CD4-positive, alpha-beta T cell (primary cell): ENCODE measurements around the gene COL7A1. TPM values are rescaled to one million over a fixed set of nuclear protein-coding genes. Genes with fewer than 3 reads are reported as not detected.

Experiments
- ATAC-seq: fragments of 200-7000 bp; cut with Tn5 transposase; one replicate; pipeline ENCODE4 v1.10.0; 2022; ENCODE audit warnings: mild to moderate bottlenecking; ENCODE audit not compliant: poor library complexity
- CTCF ChIA-PET: fragments of 350-600 bp; sonication (Branson Sonifier 250); formaldehyde crosslinking; loops from one replicate; lab custom pipeline; 2021; ENCODE audit warnings: antibody characterized with exemption, inconsistent platforms; lab: Charles Lee
- POLR2A ChIA-PET: fragments of 350-600 bp; sonication (Branson Sonifier 250); formaldehyde crosslinking; loops from one replicate; lab custom pipeline; 2021; ENCODE audit warnings: antibody characterized with exemption, inconsistent platforms; lab: Charles Lee
- DNase-seq, 14 experiments: peaks; one replicate each; pipeline ENCODE4 v3.0.0-alpha.2; 2013 to 2020; ENCODE audit warnings: mixed read lengths in 2 of 14
- H3K27ac ChIP-seq, 2 donors: one replicate each; pipeline versions ENCODE4 v1.5.1 to v1.7.0; 2013; ENCODE audit warnings: low read length in 2 of 2, low read depth in 1 of 2, mild to moderate bottlenecking in 1 of 2
- H3K27me3 ChIP-seq, 2 experiments: 1 replicate in 1 of 2; 2 replicates in 1 of 2; pipeline versions ENCODE4 v1.6.1 to v1.7.0; 2013; ENCODE audit warnings: low read length in 2 of 2, control low read depth in 1 of 2, mild to moderate bottlenecking in 1 of 2, moderate library complexity in 1 of 2; ENCODE audit not compliant: insufficient read depth in 2 of 2, control insufficient read depth in 1 of 2
- H3K36me3 ChIP-seq: one replicate; pipeline ENCODE4 v1.6.1; 2013; ENCODE audit warnings: low read length, control low read depth; ENCODE audit not compliant: insufficient read depth
- H3K4me1 ChIP-seq: one replicate; pipeline ENCODE4 v1.6.1; 2013; ENCODE audit warnings: low read length, control low read depth; ENCODE audit not compliant: insufficient read depth
- H3K4me3 ChIP-seq: one replicate; pipeline ENCODE4 v1.5.1; 2013; ENCODE audit warnings: mild to moderate bottlenecking, low read length, moderate library complexity
- H3K9me3 ChIP-seq, 2 experiments: 1 replicate in 1 of 2; 2 replicates in 1 of 2; pipeline versions ENCODE4 v1.6.1 to v1.7.0; 2013; ENCODE audit warnings: low read length in 2 of 2, mild to moderate bottlenecking in 2 of 2, control low read depth in 1 of 2, moderate library complexity in 1 of 2; ENCODE audit not compliant: control insufficient read depth in 1 of 2, insufficient read depth in 1 of 2
- H3K27ac Mint-ChIP-seq: one replicate; pipeline ENCODE4 v1.8.0; 2020; ENCODE audit warnings: mixed read lengths
- H3K27me3 Mint-ChIP-seq: one replicate; pipeline ENCODE4 v1.8.0; 2021; ENCODE audit warnings: mixed read lengths
- H3K36me3 Mint-ChIP-seq: one replicate; pipeline ENCODE4 v1.8.0; 2021; ENCODE audit warnings: low read depth, mixed read lengths
- H3K4me1 Mint-ChIP-seq: one replicate; pipeline ENCODE4 v1.8.0; 2021; ENCODE audit warnings: low read depth, mixed read lengths
- H3K4me3 Mint-ChIP-seq: one replicate; pipeline ENCODE4 v1.8.0; 2020; ENCODE audit warnings: mild to moderate bottlenecking, mixed read lengths
- H3K9me3 Mint-ChIP-seq: one replicate; pipeline ENCODE4 v1.8.0; 2020; ENCODE audit warnings: mixed read lengths
- intact Hi-C, 2 experiments: fragments of 100-400 bp; cut with DNase I in 1 of 2; cut with micrococcal nuclease in 1 of 2; formaldehyde crosslinking; loops; one replicate each; pipeline versions ENCODE4 v1.15.1 to v1.9.0; 2023 to 2025; cut with DNase I, micrococcal nuclease
- total RNA-seq, 174 experiments: library from RNA in 2 of 174; stranded (reverse) in 2 of 174; gene quantifications; one replicate each; pipeline ENCODE4 v1.2.3 and lab custom pipeline; 2021 to 2026
- TF ChIP-seq, protein P1 (sequence below): fragments of 200-600 bp; IDR thresholded peaks from one replicate; pipeline ENCODE4 v1.8.0; 2022; ENCODE audit warnings: antibody characterized with exemption, mild to moderate bottlenecking

Gene COL7A1
- total RNA-seq, 2 experiments from 2014 or later = 0.73 to 0.93 TPM

DNA sequence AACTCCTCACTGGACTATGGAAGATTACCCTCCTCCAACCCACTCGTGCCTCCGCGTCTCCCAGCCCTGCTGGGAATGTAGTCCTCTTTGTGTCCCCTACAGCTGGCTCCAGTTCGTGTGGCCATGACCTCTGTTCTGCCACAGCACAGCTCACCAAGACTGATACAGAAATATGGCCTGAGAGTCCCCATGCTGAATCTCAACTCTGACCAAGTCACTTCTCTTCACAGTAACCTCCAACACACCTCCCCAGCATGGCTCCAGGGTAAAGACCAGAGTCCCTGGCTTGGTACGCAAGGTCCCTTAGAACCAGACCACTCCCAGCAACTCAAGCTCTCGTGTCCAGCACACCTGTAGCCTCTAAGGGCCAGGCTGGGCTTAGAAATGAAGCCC lies 2.3 kb upstream of the COL7A1 start:
- ChIA-PET POLR2A (no interaction called here), CTCF (no interaction called here)
- intact Hi-C loops = no loop called here
- H3K4me1 Mint-ChIP-seq = peaks cover 6% of the 10 kb centered on the region
- H3K27ac Mint-ChIP-seq = no peak overlapping the region
- peaks cover 7 to 31% of the 10 kb centered on the region in 2 experiments for H3K27me3 ChIP-seq
- no peak overlapping the region for H3K27ac ChIP-seq
- peaks cover 8% of the 10 kb centered on the region for H3K4me1 ChIP-seq
- H3K9me3 Mint-ChIP-seq = no peaks in the 10 kb centered on the region
- no peak for DNase-seq
- peaks cover 42% of the 10 kb centered on the region for H3K36me3 ChIP-seq
- H3K9me3 ChIP-seq = peaks cover 0 to 4% of the 10 kb centered on the region in 2 experiments
- no peak overlapping the region for H3K4me3 ChIP-seq
- no peak overlapping the region for H3K4me3 Mint-ChIP-seq
- peaks cover 31% of the 10 kb centered on the region for H3K27me3 Mint-ChIP-seq
- peaks cover 53% of the 10 kb centered on the region for H3K36me3 Mint-ChIP-seq
- ATAC-seq = peak; percentile 23
- TF ChIP-seq, protein P1, sequence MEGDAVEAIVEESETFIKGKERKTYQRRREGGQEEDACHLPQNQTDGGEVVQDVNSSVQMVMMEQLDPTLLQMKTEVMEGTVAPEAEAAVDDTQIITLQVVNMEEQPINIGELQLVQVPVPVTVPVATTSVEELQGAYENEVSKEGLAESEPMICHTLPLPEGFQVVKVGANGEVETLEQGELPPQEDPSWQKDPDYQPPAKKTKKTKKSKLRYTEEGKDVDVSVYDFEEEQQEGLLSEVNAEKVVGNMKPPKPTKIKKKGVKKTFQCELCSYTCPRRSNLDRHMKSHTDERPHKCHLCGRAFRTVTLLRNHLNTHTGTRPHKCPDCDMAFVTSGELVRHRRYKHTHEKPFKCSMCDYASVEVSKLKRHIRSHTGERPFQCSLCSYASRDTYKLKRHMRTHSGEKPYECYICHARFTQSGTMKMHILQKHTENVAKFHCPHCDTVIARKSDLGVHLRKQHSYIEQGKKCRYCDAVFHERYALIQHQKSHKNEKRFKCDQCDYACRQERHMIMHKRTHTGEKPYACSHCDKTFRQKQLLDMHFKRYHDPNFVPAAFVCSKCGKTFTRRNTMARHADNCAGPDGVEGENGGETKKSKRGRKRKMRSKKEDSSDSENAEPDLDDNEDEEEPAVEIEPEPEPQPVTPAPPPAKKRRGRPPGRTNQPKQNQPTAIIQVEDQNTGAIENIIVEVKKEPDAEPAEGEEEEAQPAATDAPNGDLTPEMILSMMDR = no peak

DNA sequence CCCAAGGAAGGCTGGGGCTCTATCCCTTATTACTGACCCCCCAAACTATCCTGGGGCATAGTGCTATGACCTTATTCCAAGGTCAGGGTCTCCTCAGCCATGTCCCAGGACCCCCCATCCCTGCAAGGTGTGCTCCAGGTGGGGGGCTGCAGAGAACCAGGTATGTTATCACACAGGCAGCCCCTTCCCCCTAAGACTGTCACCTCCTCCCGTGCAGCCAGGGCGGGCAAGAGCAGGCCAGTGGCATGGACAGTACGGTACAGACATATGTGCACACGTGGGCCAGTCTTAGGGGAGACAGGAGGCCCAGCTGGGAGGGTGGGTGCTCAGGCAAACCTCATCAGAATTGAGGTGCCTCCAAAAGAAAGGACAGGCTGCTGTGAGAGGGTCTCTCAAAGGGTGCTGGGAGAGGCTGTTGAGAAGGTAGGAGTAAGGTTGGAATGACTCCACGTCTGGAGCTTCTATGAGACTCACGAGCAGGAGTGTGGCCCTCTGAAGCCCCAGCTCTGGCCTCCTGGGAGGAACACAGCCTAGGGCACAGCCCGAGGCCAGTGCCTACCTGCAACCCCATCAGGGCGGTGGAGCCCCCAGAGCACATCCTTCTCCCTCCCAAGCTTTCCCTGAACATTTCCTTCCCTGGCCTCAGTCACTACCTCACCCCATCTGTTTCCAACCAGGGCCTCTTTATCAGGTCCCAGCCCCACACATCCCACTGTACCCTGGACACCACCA lies 1.7 kb upstream of the COL7A1 start:
- peak; percentile 9 for ATAC-seq
- no peak overlapping the region for H3K4me3 Mint-ChIP-seq
- peaks cover 7 to 33% of the 10 kb centered on the region in 2 experiments for H3K27me3 ChIP-seq
- H3K36me3 ChIP-seq = peaks cover 38% of the 10 kb centered on the region
- H3K27me3 Mint-ChIP-seq = peaks cover 31% of the 10 kb centered on the region
- peaks cover 6% of the 10 kb centered on the region for H3K4me1 Mint-ChIP-seq
- POLR2A ChIA-PET = no interaction called here
- no peak for DNase-seq
- H3K27ac Mint-ChIP-seq = no peak overlapping the region
- no peak overlapping the region for H3K4me3 ChIP-seq
- intact Hi-C loops = no loop called here
- peaks cover 47% of the 10 kb centered on the region for H3K36me3 Mint-ChIP-seq
- H3K9me3 Mint-ChIP-seq = no peaks in the 10 kb centered on the region
- peaks cover 8% of the 10 kb centered on the region for H3K4me1 ChIP-seq
- TF ChIP-seq, protein P1 = no peak
- no peak overlapping the region for H3K27ac ChIP-seq
- CTCF ChIA-PET = no interaction called here
- H3K9me3 ChIP-seq = peaks cover 0 to 4% of the 10 kb centered on the region in 2 experiments

DNA sequence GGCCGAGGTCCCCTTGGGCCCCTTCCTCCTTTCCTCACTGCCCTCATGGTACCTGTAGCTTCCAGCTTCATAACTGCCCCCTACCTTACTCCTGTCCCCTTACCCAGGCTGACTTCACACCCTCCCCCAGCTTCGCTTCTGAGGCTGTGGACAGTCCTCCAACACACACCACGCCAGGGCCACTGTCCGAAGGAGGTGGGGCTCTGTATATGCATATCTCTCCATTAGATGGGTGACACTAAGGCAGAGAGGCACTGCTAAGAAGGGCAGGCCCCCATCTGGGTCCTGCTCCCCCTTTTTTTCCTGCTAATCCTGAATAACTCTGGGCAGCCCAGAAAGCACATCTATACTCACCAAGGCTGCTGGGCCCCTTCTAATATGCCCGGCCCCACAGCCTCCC lies 1.0 kb upstream of the COL7A1 start:
- ATAC-seq = no peak
- no peak overlapping the region for H3K4me3 Mint-ChIP-seq
- Histone ChIP-seq H3K4me3 (no peak overlapping the region), H3K36me3 (peaks cover 32% of the 10 kb centered on the region), H3K4me1 (peaks cover 8% of the 10 kb centered on the region), H3K27ac (no peak overlapping the region), H3K9me3 (peaks cover 0 to 4% of the 10 kb centered on the region in 2 experiments), H3K27me3 (peaks cover 9 to 33% of the 10 kb centered on the region in 2 experiments)
- TF ChIP-seq, protein P1 = no peak
- CTCF ChIA-PET = no interaction called here
- H3K27me3 Mint-ChIP-seq = peaks cover 34% of the 10 kb centered on the region
- H3K9me3 Mint-ChIP-seq = no peaks in the 10 kb centered on the region
- DNase-seq = no peak
- POLR2A ChIA-PET = no interaction called here
- intact Hi-C loops = no loop called here
- peaks cover 6% of the 10 kb centered on the region for H3K4me1 Mint-ChIP-seq
- H3K27ac Mint-ChIP-seq = no peak overlapping the region
- peaks cover 40% of the 10 kb centered on the region for H3K36me3 Mint-ChIP-seq
